ENCODE measurements around the gene KIRREL3. TPM values are rescaled to one million over a fixed set of nuclear protein-coding genes. Genes with fewer than 3 reads are reported as not detected.

The KIRREL3 gene
- polyA plus RNA-seq, 1 donor (not counting 4 experiments of a cell fraction or from before 2014, with no cell fraction given), result 0.04 TPM

DNA sequence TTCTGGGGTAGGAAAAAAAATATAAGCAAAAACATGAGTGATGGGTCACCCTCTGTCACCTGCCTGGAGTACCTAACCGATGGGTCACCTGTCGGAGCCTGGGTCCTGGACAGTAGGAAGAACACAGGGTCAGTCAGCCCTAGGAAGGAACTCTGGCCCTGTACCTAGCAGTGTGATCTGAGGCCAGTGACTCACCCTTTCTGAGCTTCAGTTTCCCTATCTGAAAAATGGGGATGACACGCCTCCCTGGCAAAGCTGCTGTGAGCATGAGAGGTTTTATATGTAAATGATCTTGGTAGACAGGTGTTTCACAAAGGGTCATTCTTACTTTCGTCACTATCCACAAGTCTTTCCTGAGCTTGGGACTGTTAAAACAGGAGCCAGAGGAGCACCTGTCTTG, 463.1 kb downstream of the KIRREL3 start:
- FAIRE-seq (no peak), DNase-seq (ENCODE audit: low read depth, low spot score) (no peak)
- H3K4me3 ChIP-seq (ENCODE audit: control insufficient read depth in 2 of 3, extremely low read depth in 1 of 3, insufficient read depth in 2 of 3, low read depth in 1 of 3, low read length in 3 of 3), result no peak overlapping the region
- H3K27me3 ChIP-seq (ENCODE audit: control insufficient read depth, extremely low read depth, insufficient read depth, low read length), result peaks cover 9% of the 10 kb centered on the region
- no peaks in the 10 kb centered on the region for H3K79me2 ChIP-seq (ENCODE audit: control insufficient read depth, insufficient read depth, low read length)
- H3K9me1 ChIP-seq (ENCODE audit: control insufficient read depth, extremely low read depth, insufficient read depth, low read length), result no peaks in the 10 kb centered on the region
- H3K36me3 ChIP-seq (ENCODE audit: control insufficient read depth in 2 of 2, extremely low read depth in 1 of 2, insufficient read depth in 2 of 2, low read length in 2 of 2), result no peaks in the 10 kb centered on the region
- no peak overlapping the region for H3K27ac ChIP-seq (ENCODE audit: control insufficient read depth, insufficient read depth, low read length)
- no peak overlapping the region for H3K9ac ChIP-seq (ENCODE audit: control insufficient read depth, extremely low read depth, insufficient read depth, low read length)
- H3K9me3 ChIP-seq (ENCODE audit: control insufficient read depth, low read depth, low read length), result no peaks in the 10 kb centered on the region
- H2AFZ ChIP-seq (ENCODE audit: control insufficient read depth, low read length), result no peak overlapping the region
- H4K20me1 ChIP-seq (ENCODE audit: control insufficient read depth, extremely low read depth, insufficient read depth, low read length), result no peaks in the 10 kb centered on the region
- no peaks in the 10 kb centered on the region for H3K4me1 ChIP-seq (ENCODE audit: control insufficient read depth, extremely low read depth, insufficient read depth, low read length)
- H3K4me2 ChIP-seq (ENCODE audit: control insufficient read depth, extremely low read depth, insufficient read depth, low read depth, low read length), result no peak overlapping the region
- TF ChIP-seq CTCF (optimal IDR thresholded peaks at IDR 0.05 in 1 of 3, IDR thresholded peaks at IDR 0.05 in 1 of 3, conservative IDR thresholded peaks at IDR 0.05 in 1 of 3; ENCODE audit: extremely low read depth in 1 of 3, insufficient read depth in 2 of 3, low read length in 3 of 3) (no peak), EZH2 (IDR thresholded peaks at IDR 0.05; ENCODE audit: low read length) (no peak)
- dilution Hi-C loops (cut with MboI; ENCODE audit: extremely low pct_ligation_motif_present, low sequenced_read_pairs), result no loop called here

DNA sequence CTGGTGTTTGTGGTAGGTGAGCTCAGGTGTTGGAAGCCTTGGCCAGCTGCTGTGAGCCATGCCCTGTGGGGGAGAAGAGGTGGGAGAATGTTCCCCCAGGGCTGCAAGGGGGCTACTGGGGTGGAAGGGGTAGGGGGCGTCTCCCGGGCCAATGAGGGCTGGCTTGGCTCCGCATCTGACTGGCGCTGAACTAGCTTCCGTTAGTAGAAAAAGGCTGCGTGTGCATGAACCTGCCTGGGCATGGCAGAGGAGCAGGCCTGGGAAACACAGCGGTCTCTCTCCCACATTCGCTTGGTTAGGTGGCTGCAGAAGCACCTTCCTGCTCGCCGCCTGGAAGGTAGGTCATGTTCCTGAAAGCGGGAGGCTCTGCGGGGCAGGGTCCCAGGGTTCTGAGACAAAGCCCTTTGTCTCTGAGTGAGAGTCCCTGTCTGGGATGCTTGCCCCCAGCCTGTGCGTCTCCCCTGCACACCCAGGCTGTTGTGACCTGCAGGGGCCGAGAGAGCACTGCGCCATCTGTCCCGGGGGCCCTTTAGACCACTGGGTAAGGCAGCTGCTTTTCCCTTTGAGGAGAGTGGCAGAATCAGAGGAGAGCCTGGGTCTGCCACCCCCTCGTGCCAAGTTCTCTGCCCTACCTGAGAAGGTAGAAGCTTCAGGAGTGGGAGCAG, 466.3 kb downstream of the KIRREL3 start:
- Histone ChIP-seq H4K20me1 (ENCODE audit: control insufficient read depth, extremely low read depth, insufficient read depth, low read length) (no peaks in the 10 kb centered on the region), H3K36me3 (ENCODE audit: control insufficient read depth in 2 of 2, extremely low read depth in 1 of 2, insufficient read depth in 2 of 2, low read length in 2 of 2) (no peaks in the 10 kb centered on the region), H3K4me3 (ENCODE audit: control insufficient read depth in 2 of 3, extremely low read depth in 1 of 3, insufficient read depth in 2 of 3, low read depth in 1 of 3, low read length in 3 of 3) (no peak overlapping the region), H3K9me1 (ENCODE audit: control insufficient read depth, extremely low read depth, insufficient read depth, low read length) (no peaks in the 10 kb centered on the region), H3K4me1 (ENCODE audit: control insufficient read depth, extremely low read depth, insufficient read depth, low read length) (no peaks in the 10 kb centered on the region), H3K79me2 (ENCODE audit: control insufficient read depth, insufficient read depth, low read length) (no peaks in the 10 kb centered on the region), H3K27ac (ENCODE audit: control insufficient read depth, insufficient read depth, low read length) (no peak overlapping the region), H3K27me3 (ENCODE audit: control insufficient read depth, extremely low read depth, insufficient read depth, low read length) (no peaks in the 10 kb centered on the region), H2AFZ (ENCODE audit: control insufficient read depth, low read length) (no peak overlapping the region), H3K9me3 (ENCODE audit: control insufficient read depth, low read depth, low read length) (no peaks in the 10 kb centered on the region), H3K9ac (ENCODE audit: control insufficient read depth, extremely low read depth, insufficient read depth, low read length) (no peak overlapping the region), H3K4me2 (ENCODE audit: control insufficient read depth, extremely low read depth, insufficient read depth, low read depth, low read length) (no peak overlapping the region)
- TF ChIP-seq CTCF (optimal IDR thresholded peaks at IDR 0.05 in 1 of 3, IDR thresholded peaks at IDR 0.05 in 1 of 3, conservative IDR thresholded peaks at IDR 0.05 in 1 of 3; ENCODE audit: extremely low read depth in 1 of 3, insufficient read depth in 2 of 3, low read length in 3 of 3) (no peak), EZH2 (IDR thresholded peaks at IDR 0.05; ENCODE audit: low read length) (no peak)
- FAIRE-seq, result no peak
- dilution Hi-C loops (cut with MboI; ENCODE audit: extremely low pct_ligation_motif_present, low sequenced_read_pairs), result no loop called here
- DNase-seq (ENCODE audit: low read depth, low spot score), result no peak
